Erythroblast (primary cell): ENCODE data around the gene ZNF414.

Experiments used
- DNase-seq, 2 experiments: peaks; one replicate each; lab custom pipeline; 2025; lab: John Stamatoyannopoulos, UW
- GATA1 ChIP-seq: IDR thresholded peaks from 2 replicates; pipeline ENCODE4 v1.6.1; 2011; ENCODE audit warnings: low read depth, mild to moderate bottlenecking, control low read depth, low read length, moderate library complexity
- POLR2A ChIP-seq: IDR thresholded peaks from 2 replicates; pipeline ENCODE4 v1.6.1; 2011; ENCODE audit warnings: mild to moderate bottlenecking, low read length

Gene ZNF414

DNA sequence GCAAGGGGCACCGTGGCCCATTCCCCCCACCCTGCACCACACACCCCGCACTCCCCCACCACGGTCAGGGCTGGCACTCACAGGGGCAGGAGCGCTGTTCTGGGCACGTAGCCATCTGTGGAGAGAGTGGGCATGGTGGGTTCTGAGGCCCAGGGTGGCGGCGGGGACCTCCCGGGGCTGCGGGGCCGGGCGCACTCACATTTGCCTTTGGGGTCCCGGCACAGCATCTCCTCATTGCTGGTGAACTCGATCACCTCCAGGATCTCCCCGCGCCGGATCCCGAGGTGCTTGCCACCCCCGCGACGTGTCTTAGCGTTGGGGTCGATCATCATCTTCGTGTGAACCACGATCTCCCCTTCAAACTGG is 23.6 kb downstream of the ZNF414 start:
- no peak for TF ChIP-seq POLR2A
- no peak for TF ChIP-seq GATA1
- DNase-seq = no peak

- TF ChIP-seq GATA1 (no peak), POLR2A (no peak)
- no peak for DNase-seq
Measured at GRCh38 chr19:8489561-8490394, 24.2 kb downstream of the ZNF414 start.

DNA sequence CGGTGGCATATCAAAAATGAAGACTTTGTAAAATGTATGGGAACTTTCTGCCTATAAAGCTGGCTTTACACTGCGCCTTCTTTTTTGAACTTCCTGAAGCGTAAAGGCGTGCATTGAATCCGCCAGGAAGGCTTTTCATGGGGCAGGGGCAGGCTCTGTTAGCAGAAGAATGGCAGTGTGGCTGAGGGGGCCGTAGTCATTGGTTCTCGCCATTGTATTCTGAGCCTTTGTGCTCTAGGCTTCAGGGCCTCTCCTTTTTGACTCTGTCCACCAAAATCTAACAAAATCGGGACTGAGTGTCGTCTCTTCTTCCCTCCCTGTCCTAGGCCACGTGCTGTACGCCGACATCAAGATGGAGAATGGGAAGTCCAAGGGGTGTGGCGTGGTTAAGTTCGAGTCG is 25.6 kb downstream of the ZNF414 start:
- TF ChIP-seq POLR2A = no peak
- TF ChIP-seq GATA1 = no peak
- no peak for DNase-seq

DNA sequence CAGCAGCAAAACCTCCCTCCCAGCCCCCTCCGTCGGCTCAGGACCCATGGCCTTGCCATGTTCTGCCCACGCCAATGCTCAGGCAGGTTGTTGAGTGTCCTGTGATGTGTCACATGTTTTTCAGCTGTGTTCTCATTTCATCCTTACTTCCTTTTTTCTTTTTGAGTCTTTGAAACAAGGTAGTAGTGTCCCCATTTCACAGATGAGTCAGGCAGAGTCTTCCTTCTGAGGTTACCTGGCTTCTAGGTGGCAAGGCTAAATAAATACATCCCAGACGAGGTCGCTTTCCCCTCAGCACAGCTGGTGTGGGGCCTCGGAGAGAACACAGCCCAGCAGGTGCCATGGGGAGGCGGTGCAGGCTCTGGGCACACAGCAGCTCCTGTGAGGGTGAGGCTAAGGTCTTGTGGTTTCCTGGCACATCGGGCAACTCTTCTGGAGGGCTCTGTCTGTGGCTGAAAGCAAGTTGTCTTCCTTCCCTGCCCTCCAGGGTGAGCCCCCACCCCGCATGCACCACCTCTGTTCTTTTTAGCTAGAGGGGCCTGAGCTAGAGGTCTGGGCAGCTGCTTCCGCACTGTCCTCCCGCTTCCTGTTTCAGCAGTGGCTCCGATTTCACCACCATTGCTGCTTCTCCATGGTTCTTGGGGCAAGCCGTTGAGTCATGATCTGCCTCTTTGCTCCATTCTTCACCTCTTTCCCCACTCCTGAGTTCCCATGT is 26.7 kb downstream of the ZNF414 start:
- no peak for DNase-seq
- TF ChIP-seq GATA1 (no peak), POLR2A (no peak)

DNA sequence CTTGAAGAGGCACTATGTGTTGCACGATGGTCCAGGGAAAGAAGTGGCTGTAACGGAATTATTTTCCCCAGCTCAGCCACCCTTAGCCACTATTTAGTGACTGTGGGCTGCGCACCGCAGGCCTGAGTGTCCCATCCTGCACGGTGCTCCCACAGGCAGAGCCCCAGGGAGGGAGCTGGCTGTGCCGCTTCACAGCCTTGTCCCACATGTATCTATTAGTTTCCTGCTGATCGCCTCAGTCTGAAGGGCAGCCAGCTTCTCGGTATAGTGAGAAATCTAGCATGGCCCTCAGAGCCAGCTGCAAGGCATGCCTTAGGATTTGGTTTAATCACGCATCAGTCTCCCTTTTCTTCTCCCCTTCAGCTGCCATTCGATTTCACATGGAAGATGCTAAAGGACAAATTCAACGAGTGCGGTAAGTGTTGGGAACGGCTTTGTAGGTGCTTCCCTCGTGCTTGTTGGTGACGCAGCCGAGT is 27.3 kb downstream of the ZNF414 start:
- TF ChIP-seq GATA1 (no peak), POLR2A (no peak)
- DNase-seq = no peak

GRCh38 chr19:8485561-8486371 is 28.2 kb downstream of the ZNF414 start:
- TF ChIP-seq GATA1 (no peak), POLR2A (no peak)
- no peak for DNase-seq

DNA sequence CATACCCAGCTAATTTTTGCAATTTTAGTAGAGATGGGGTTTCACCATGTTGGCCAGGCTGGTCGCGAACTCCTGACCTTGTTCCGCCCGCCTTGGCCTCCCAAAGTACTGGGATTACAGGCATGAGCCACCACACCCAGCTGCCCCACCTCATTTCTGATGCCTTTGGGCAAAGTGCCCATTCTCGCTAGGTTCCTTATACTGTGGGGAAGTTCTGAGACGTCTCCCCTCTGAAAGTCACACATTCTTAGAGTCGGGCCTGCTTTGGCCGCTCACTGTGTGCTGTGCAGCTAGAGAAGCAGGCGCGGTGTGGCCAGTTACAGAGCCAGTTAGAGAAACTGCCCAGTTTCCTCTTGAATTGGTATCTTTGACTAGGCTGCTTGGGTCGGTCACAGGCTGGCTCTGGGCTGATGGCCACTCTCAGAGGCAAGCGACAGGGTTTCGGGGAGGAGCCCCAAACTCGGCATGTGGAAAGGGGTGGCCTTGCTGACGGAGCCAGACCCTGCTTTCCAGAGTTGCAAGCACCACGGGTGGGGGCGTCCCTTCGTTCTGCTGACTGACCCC is 29.6 kb downstream of the ZNF414 start:
- DNase-seq = no peak
- TF ChIP-seq GATA1 (no peak), POLR2A (no peak)

DNA sequence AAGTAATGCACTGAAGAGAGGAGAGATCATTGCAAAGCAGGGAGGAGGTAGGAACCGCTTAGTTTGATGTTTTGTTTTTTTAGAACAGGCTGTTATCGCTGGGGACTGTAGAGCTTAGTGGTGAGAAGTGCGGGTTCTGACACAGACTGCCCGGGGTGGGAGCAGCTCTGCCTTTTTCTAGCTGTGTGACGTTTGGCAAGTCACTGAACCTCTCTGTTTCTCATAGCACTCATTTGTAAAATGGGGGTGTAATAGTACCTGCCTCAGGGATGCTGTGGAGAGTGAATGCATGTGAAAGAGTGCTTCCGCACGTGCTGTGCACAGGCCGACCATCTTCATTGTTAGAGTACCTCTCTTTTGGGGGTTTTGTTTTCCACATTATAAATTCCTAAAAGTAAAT is 30.8 kb downstream of the ZNF414 start:
- no peak for DNase-seq
- TF ChIP-seq GATA1 = no peak
- no peak for TF ChIP-seq POLR2A

GRCh38 chr19:8482696-8483095 is 31.3 kb downstream of the ZNF414 start:
- no peak for DNase-seq
- no peak for TF ChIP-seq GATA1
- TF ChIP-seq POLR2A = no peak

GRCh38 chr19:8481616-8482015 is 32.4 kb downstream of the ZNF414 start:
- no peak for TF ChIP-seq GATA1
- TF ChIP-seq POLR2A = no peak
- DNase-seq = no peak

- DNase-seq = no peak
- TF ChIP-seq POLR2A (no peak), GATA1 (no peak)
Measured at GRCh38 chr19:8481201-8481600, 32.8 kb downstream of the ZNF414 start.

- TF ChIP-seq POLR2A (no peak), GATA1 (no peak)
- no peak for DNase-seq
Measured at GRCh38 chr19:8478598-8478997, 35.4 kb downstream of the ZNF414 start.

DNA sequence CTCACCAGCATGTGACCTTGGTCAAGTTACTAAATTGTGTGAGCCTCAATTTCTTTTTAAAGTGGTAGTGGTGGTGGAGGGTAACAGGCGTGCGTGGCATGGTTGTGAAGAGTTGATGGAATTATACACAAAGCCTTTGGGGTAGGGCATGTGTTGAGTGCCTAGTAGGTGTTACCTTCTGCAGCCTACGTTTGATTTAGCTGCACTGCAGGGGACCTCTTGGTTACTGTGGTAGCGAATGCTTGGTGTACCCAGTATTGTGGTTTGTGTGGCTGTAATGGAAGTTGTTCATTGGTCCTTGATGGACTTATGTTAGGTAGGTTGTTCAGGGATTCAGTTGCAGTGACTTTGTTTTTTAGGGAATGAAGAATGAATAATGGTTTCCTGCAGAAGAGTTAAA is 36.1 kb downstream of the ZNF414 start:
- TF ChIP-seq GATA1 (no peak), POLR2A (no peak)

More for the DNA sequence above, 36.1 kb downstream of the ZNF414 start:
- DNase-seq = no peak
